ENCODE data around the gene SORL1.

DNA sequence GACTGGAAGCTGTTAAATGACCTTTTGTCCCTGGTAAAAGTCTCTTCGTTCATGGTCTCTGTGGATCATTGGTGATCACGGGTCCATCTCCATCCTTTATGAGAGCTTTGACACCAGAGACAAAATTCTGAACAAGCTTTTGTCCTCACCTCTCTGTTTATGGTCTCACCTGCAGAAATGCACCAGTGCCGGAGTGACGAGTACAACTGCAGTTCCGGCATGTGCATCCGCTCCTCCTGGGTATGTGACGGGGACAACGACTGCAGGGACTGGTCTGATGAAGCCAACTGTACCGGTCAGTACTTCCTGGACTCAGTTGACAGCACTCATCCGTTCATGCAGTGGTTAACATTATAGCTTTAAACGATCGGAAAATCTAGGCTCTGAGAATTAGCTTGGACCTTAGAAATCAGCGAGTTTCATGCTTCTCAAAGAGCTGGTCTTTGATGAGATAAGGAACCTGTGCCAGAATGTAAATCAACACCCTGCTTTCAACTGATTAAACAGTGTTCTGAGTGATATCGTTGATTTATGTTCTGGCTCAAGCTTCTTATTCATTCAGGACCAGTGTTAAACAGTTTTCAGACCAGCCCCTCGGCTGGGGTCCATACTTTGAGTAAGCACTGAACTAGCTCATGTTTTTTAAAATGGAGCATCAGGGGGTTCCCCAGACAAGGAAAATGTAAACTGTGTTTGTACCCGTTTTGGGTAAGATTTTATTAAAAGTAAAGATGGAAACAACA, 125.2 kb downstream of the SORL1 start:
- TF ChIP-seq, protein P1, sequence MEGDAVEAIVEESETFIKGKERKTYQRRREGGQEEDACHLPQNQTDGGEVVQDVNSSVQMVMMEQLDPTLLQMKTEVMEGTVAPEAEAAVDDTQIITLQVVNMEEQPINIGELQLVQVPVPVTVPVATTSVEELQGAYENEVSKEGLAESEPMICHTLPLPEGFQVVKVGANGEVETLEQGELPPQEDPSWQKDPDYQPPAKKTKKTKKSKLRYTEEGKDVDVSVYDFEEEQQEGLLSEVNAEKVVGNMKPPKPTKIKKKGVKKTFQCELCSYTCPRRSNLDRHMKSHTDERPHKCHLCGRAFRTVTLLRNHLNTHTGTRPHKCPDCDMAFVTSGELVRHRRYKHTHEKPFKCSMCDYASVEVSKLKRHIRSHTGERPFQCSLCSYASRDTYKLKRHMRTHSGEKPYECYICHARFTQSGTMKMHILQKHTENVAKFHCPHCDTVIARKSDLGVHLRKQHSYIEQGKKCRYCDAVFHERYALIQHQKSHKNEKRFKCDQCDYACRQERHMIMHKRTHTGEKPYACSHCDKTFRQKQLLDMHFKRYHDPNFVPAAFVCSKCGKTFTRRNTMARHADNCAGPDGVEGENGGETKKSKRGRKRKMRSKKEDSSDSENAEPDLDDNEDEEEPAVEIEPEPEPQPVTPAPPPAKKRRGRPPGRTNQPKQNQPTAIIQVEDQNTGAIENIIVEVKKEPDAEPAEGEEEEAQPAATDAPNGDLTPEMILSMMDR (IDR thresholded peaks at IDR 0.05; ENCODE audit: borderline replicate concordance, extremely low read depth, low read length, poor library complexity, severe bottlenecking), result no peak
- TF ChIP-seq EZH2 (IDR thresholded peaks at IDR 0.05; ENCODE audit: borderline replicate concordance, low read depth, low read length, severe bottlenecking), result no peak
